Epithelial cell of esophagus (primary cell): ENCODE measurements around the gene NPAS2.
A peak's percentile ranks its signal among the peaks of the same experiment; 100 is the strongest.

Experiments
- DNase-seq: peaks from one replicate; pipeline ENCODE4 v3.0.0; 2010; ENCODE audit warnings: low read depth
- H3K4me3 ChIP-seq: 2 replicates; pipeline ENCODE4 v1.5.1; 2011; ENCODE audit warnings: mild to moderate bottlenecking, low read length, control low read depth
- TF ChIP-seq, protein P1 (sequence below): IDR thresholded peaks from 2 replicates; pipeline ENCODE4 v1.5.1; 2011; ENCODE audit warnings: low read depth, mild to moderate bottlenecking, low read length, control low read depth, inconsistent platforms; ENCODE audit not compliant: insufficient read depth; ENCODE audit errors: missing control alignments

NPAS2 gene

GRCh38 chr2:100813527-100813926, 6.4 kb upstream of the NPAS2 start:
- no peak for DNase-seq
- no peak overlapping the region for H3K4me3 ChIP-seq
- TF ChIP-seq, protein P1, sequence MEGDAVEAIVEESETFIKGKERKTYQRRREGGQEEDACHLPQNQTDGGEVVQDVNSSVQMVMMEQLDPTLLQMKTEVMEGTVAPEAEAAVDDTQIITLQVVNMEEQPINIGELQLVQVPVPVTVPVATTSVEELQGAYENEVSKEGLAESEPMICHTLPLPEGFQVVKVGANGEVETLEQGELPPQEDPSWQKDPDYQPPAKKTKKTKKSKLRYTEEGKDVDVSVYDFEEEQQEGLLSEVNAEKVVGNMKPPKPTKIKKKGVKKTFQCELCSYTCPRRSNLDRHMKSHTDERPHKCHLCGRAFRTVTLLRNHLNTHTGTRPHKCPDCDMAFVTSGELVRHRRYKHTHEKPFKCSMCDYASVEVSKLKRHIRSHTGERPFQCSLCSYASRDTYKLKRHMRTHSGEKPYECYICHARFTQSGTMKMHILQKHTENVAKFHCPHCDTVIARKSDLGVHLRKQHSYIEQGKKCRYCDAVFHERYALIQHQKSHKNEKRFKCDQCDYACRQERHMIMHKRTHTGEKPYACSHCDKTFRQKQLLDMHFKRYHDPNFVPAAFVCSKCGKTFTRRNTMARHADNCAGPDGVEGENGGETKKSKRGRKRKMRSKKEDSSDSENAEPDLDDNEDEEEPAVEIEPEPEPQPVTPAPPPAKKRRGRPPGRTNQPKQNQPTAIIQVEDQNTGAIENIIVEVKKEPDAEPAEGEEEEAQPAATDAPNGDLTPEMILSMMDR: no peak

DNA sequence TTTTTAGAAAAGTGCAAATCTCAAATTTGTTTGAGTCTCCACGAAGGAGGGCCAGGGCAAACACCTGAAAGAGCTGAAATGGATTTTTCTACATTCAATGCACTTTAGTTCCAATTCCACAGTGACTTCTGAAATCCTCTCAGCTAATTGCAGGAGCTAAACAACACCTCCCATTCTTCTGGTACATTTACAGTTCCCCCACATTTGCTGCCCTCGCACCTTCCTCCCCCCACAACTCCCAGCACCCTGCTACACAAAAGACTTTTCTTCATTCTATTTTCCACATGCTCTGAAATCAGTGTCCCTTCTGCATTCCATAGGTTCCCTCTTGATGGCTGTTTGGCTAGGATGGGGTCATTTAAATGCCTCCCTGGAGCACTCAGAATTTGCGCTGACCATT, 5.9 kb upstream of the NPAS2 start:
- DNase-seq: no peak
- TF ChIP-seq, protein P1: no peak
- no peak overlapping the region for H3K4me3 ChIP-seq

DNA sequence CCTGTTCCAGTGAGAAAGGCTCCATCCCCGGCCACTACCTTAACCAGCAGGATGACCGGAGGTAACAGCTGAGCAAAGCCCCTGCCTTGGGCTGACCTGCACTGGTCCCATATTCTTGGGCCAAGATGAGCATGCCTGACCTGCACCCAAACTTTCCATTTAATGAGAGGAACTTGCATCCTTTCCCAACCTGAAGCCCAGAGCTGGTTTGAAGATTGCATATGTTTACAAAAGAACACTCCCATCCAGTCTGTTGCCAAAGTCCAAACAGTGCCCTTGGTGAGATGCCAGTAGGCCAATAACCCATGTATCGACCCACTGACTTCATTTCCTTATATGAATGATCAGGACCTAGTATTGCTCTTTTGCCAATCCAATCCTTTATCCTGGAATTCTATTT, 5.5 kb upstream of the NPAS2 start:
- DNase-seq: no peak
- no peak overlapping the region for H3K4me3 ChIP-seq
- TF ChIP-seq, protein P1: no peak

GRCh38 chr2:100817388-100817985, 2.5 kb upstream of the NPAS2 start:
- H3K4me3 ChIP-seq: no peak overlapping the region
- TF ChIP-seq, protein P1: no peak
- DNase-seq: peak; percentile 59

- H3K4me3 ChIP-seq: peak overlapping the region; percentile 54
- TF ChIP-seq, protein P1: no peak
- DNase-seq: peak; percentile 73
Measured at GRCh38 chr2:100818003-100818605, 1.8 kb upstream of the NPAS2 start.

DNA sequence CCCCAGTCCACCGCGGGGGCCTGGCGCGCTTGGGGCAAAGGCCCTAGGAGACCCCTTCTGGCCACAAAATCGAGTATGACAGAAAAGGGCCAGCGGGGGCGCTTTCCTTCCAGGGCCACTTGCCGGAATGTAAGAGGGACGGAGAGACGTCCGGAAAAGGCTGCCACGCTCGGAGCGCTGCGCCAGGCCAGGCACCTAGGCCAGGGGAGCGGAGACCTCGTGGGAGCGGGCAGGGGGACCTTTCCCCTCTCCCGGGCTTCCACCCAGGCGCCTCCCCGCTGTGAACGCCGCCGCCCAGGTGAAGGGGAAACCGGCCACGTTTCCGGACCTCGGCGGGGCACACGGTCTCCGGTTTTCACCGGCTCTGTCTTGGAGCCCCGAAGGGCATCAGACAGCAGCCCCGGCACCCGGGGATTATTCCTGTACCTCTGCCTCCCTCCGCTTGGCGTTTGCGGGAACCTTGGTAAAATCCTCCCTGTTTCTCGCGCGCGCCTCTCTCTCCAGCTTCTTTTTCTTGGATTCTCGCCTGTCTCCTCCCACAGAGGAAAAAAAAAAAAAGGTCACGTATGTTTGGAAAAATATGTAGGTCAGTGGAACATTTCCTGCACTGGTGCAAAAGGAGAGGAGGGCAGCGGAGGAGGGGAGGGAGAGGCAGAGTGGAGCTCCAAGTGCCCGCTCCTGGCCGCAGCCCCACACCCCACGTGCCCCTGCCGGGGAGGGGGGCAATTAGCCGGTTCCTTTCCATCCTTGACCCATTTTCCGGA, 1.2 kb upstream of the NPAS2 start:
- TF ChIP-seq, protein P1: peak; percentile 28
- peak; percentile 53 for DNase-seq
- H3K4me3 ChIP-seq: peak overlapping the region; percentile 54
